HL-60 (cell line): Measurements from ENCODE around the gene SH3GL1.
A peak's percentile ranks its signal among the peaks of the same experiment; 100 is the strongest.

Experiments used
- DNase-seq, 2 experiments: peaks; one replicate each; pipeline ENCODE4 v3.0.0-alpha.2; 2010 to 2020; ENCODE audit warnings: low read depth in 1 of 2, low spot score in 1 of 2
- H3K27ac ChIP-seq: fragments of 250-450 bp; sonication (Bioruptor Pico); replicated peaks from 2 replicates; pipeline ENCODE4 v1.5.1; 2020; ENCODE audit warnings: mild to moderate bottlenecking, moderate library complexity
- H3K27me3 ChIP-seq: fragments of 250-450 bp; sonication (Bioruptor Pico); 2 replicates; pipeline ENCODE4 v1.5.1; 2021; ENCODE audit warnings: mild to moderate bottlenecking, moderate library complexity; ENCODE audit not compliant: insufficient read depth, poor library complexity, severe bottlenecking
- H3K4me3 ChIP-seq: replicated peaks from 2 replicates; pipeline ENCODE4 v1.5.1; 2011; ENCODE audit warnings: mild to moderate bottlenecking, control low read depth, low read length; ENCODE audit not compliant: insufficient read depth
- CTCF ChIP-seq: IDR thresholded peaks from one replicate; pipeline ENCODE4 v1.5.1; 2011; ENCODE audit warnings: low read length, control low read depth, inconsistent platforms; ENCODE audit not compliant: insufficient read depth
- GABPA ChIP-seq: IDR thresholded peaks from 2 replicates; pipeline ENCODE4 v1.6.1; 2012; ENCODE audit warnings: low read depth
- POLR2AphosphoS5 ChIP-seq: IDR thresholded peaks from 2 replicates; pipeline ENCODE4 v1.6.1; 2012; ENCODE audit warnings: low read depth
- SPI1 ChIP-seq: IDR thresholded peaks from 2 replicates; pipeline ENCODE4 v1.6.1; 2012; ENCODE audit warnings: low read depth, mild to moderate bottlenecking, borderline replicate concordance
- TF ChIP-seq, protein P1 (sequence below): IDR thresholded peaks from 2 replicates; pipeline ENCODE4 v1.6.1; 2012; ENCODE audit warnings: low read depth; ENCODE audit not compliant: insufficient replicate concordance

Gene SH3GL1

DNA sequence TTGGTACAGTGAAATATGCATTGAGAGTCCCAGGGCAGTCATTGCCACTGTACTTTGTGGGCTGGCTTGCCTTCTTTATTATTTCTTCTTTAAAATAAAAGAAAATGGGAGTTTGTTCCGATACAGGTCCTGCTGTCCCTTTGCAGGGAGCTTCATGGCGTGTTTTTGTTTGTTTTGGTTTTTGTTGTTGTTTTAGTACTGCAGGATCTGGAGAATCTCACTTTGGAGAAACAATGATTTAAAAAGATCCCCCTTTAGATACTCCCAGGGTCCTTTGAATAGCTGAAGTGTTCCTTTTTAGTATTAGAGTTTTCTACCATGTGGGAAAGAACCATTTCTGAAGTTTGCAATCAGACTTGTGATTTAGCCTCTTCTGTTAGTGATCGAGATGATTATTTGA, 13.2 kb upstream of the SH3GL1 start:
- Histone ChIP-seq H3K4me3 (no peak overlapping the region), H3K27me3 (no peaks in the 10 kb centered on the region), H3K27ac (no peak overlapping the region)
- TF ChIP-seq CTCF (no peak), SPI1 (no peak), POLR2AphosphoS5 (no peak), GABPA (no peak)
- TF ChIP-seq, protein P1, sequence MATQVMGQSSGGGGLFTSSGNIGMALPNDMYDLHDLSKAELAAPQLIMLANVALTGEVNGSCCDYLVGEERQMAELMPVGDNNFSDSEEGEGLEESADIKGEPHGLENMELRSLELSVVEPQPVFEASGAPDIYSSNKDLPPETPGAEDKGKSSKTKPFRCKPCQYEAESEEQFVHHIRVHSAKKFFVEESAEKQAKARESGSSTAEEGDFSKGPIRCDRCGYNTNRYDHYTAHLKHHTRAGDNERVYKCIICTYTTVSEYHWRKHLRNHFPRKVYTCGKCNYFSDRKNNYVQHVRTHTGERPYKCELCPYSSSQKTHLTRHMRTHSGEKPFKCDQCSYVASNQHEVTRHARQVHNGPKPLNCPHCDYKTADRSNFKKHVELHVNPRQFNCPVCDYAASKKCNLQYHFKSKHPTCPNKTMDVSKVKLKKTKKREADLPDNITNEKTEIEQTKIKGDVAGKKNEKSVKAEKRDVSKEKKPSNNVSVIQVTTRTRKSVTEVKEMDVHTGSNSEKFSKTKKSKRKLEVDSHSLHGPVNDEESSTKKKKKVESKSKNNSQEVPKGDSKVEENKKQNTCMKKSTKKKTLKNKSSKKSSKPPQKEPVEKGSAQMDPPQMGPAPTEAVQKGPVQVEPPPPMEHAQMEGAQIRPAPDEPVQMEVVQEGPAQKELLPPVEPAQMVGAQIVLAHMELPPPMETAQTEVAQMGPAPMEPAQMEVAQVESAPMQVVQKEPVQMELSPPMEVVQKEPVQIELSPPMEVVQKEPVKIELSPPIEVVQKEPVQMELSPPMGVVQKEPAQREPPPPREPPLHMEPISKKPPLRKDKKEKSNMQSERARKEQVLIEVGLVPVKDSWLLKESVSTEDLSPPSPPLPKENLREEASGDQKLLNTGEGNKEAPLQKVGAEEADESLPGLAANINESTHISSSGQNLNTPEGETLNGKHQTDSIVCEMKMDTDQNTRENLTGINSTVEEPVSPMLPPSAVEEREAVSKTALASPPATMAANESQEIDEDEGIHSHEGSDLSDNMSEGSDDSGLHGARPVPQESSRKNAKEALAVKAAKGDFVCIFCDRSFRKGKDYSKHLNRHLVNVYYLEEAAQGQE = no peak
- DNase-seq = no peak

DNA sequence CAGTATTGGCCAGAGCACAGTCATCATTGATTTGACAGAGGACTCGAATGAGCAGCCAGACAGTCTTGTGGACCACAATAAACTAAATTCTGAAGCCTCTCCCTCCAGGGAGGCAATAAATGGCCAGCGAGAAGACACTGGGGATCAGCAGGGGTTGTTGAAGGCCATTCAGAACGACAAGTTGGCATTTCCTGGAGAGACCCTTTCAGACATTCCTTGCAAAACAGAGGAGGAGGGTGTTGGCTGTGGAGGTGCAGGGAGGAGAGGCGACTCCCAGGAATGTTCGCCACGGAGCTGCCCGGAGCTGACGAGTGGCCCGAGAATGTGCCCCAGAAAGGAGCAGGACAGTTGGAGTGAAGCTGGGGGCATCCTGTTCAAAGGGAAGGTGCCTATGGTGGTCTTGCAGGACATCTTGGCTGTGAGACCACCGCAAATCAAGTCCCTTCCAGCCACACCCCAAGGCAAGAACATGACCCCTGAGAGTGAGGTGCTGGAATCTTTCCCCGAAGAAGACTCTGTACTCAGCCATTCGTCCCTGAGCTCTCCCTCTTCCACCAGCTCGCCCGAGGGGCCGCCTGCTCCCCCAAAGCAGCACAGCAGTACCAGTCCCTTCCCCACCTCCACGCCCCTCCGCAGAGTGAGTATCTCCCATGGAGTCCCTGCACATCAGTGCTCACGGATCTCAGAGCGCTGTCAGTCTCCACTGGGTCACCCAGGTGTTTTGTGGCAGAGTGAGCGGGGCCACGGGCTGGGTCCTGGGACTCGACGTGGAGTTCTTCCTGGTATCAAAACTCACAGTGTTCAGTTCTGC, 9.0 kb upstream of the SH3GL1 start:
- no peak overlapping the region for H3K27ac ChIP-seq
- H3K4me3 ChIP-seq = no peak overlapping the region
- TF ChIP-seq CTCF (no peak), POLR2AphosphoS5 (0 out of 2 replicates have a peak, but pooled peaks have one; percentile 27), SPI1 (no peak)
- TF ChIP-seq, protein P1 = no peak
- no peaks in the 10 kb centered on the region for H3K27me3 ChIP-seq
- no peak for DNase-seq

- H3K4me3 ChIP-seq = no peak overlapping the region
- no peak for DNase-seq
- TF ChIP-seq CTCF (no peak), POLR2AphosphoS5 (no peak), SPI1 (no peak), GABPA (no peak)
- TF ChIP-seq, protein P1 = no peak
- H3K27me3 ChIP-seq = no peaks in the 10 kb centered on the region
- no peak overlapping the region for H3K27ac ChIP-seq
Measured at GRCh38 chr19:4406626-4407025, 6.3 kb upstream of the SH3GL1 start.
